GM19238 (cell line): ENCODE results near the gene LSM3.
"Not testable (repeated sequence)": the region's sequence is repeated elsewhere in the genome, so short reads cannot be mapped to it uniquely, and the experiment has no call there.

Experiments used
- DNase-seq: peaks from one replicate; pipeline ENCODE4 v3.0.0; 2011; ENCODE audit warnings: low spot score; ENCODE audit not compliant: insufficient read length

Gene LSM3

GRCh38 chr3:14221902-14222301 lies 43.3 kb downstream of the LSM3 start:
- DNase-seq: no peak

- no peak for DNase-seq
Observed at GRCh38 chr3:14222457-14222856, 43.8 kb downstream of the LSM3 start.

GRCh38 chr3:14222900-14223594 lies 44.4 kb downstream of the LSM3 start:
- DNase-seq: no peak

GRCh38 chr3:14223595-14223994 lies 45.0 kb downstream of the LSM3 start:
- no peak for DNase-seq

GRCh38 chr3:14224895-14225294 lies 46.3 kb downstream of the LSM3 start:
- no peak for DNase-seq

GRCh38 chr3:14225421-14225820 lies 46.8 kb downstream of the LSM3 start:
- DNase-seq: no peak

GRCh38 chr3:14226351-14226750 lies 47.7 kb downstream of the LSM3 start:
- DNase-seq: not testable (repeated sequence)

GRCh38 chr3:14227856-14228255 lies 49.2 kb downstream of the LSM3 start:
- no peak for DNase-seq

GRCh38 chr3:14228681-14229470 lies 50.3 kb downstream of the LSM3 start:
- DNase-seq: no peak

- DNase-seq: not testable (repeated sequence)
Observed at GRCh38 chr3:14229695-14230094, 51.1 kb downstream of the LSM3 start.

- no peak for DNase-seq
Observed at GRCh38 chr3:14230729-14231128, 52.1 kb downstream of the LSM3 start.

GRCh38 chr3:14231145-14231990 lies 52.8 kb downstream of the LSM3 start:
- no peak for DNase-seq

- DNase-seq: no peak
Observed at GRCh38 chr3:14231998-14232501, 53.4 kb downstream of the LSM3 start.

GRCh38 chr3:14234251-14235002 lies 55.8 kb downstream of the LSM3 start:
- DNase-seq: no peak

- DNase-seq: no peak
Observed at GRCh38 chr3:14235003-14235911, 56.6 kb downstream of the LSM3 start.

GRCh38 chr3:14235912-14236295 lies 57.3 kb downstream of the LSM3 start:
- DNase-seq: no peak

GRCh38 chr3:14236902-14237301 lies 58.3 kb downstream of the LSM3 start:
- no peak for DNase-seq

GRCh38 chr3:14237457-14237856 lies 58.8 kb downstream of the LSM3 start:
- no peak for DNase-seq

- DNase-seq: no peak
Observed at GRCh38 chr3:14238356-14238755, 59.7 kb downstream of the LSM3 start.

- no peak for DNase-seq
Observed at GRCh38 chr3:14238930-14239329, 60.3 kb downstream of the LSM3 start.
